Calu3 (cell line): ENCODE measurements around the gene CCR7. TPM values are rescaled to one million over a fixed set of nuclear protein-coding genes. Genes with fewer than 3 reads are reported as not detected.

Source experiments
- BruUV-seq: library from RNA; stranded (reverse); fragments of 400-500 nt; replicated peaks from 2 replicates; lab custom pipeline; 2021; lab: Mats Ljungman, UMichigan
- CTCF ChIA-PET: fragments of 300-600 bp; sonication (Branson Sonifier 250); formaldehyde crosslinking; loops from one replicate; lab custom pipeline; 2022; ENCODE audit warnings: antibody characterized with exemption; lab: Charles Lee
- DNase-seq: peaks from one replicate; pipeline ENCODE4 v3.0.0; 2022
- H3K27ac Mint-ChIP-seq: one replicate; pipeline ENCODE4 v1.8.0; 2022; ENCODE audit warnings: mixed read lengths; ENCODE audit not compliant: unreplicated experiment
- H3K27me3 Mint-ChIP-seq: one replicate; pipeline ENCODE4 v1.8.0; 2022; ENCODE audit warnings: mixed read lengths; ENCODE audit not compliant: unreplicated experiment
- H3K36me3 Mint-ChIP-seq: one replicate; pipeline ENCODE4 v1.8.0; 2022; ENCODE audit warnings: mild to moderate bottlenecking, moderate library complexity, mixed read lengths; ENCODE audit not compliant: insufficient read depth, unreplicated experiment
- H3K4me1 Mint-ChIP-seq: one replicate; pipeline ENCODE4 v1.8.0; 2022; ENCODE audit warnings: mild to moderate bottlenecking, low read depth, mixed read lengths; ENCODE audit not compliant: unreplicated experiment
- H3K4me3 Mint-ChIP-seq: one replicate; pipeline ENCODE4 v1.8.0; 2022; ENCODE audit warnings: mild to moderate bottlenecking, low read depth, moderate library complexity, mixed read lengths; ENCODE audit not compliant: unreplicated experiment
- H3K9me3 Mint-ChIP-seq: one replicate; pipeline ENCODE4 v1.8.0; 2022; ENCODE audit warnings: low read depth, mixed read lengths; ENCODE audit not compliant: unreplicated experiment
- CTCF ChIP-seq: fragments of 200-600 bp; IDR thresholded peaks from one replicate; pipeline ENCODE4 v1.8.0; 2022; ENCODE audit warnings: antibody characterized with exemption; ENCODE audit not compliant: unreplicated experiment
- intact Hi-C: fragments of 100-400 bp; cut with micrococcal nuclease; formaldehyde crosslinking; loops from one replicate; pipeline ENCODE4 v1.10.0; 2022; ENCODE audit not compliant: unreplicated experiment
- total RNA-seq: library from RNA; stranded (reverse); gene quantifications from 2 replicates; pipeline ENCODE4 v1.2.3, GENCODE V29; 2022

CCR7 gene
- total RNA-seq, 1 experiment from 2014 or later, result not detected

GRCh38 chr17:40607641-40608040 lies 42.4 kb upstream of the CCR7 start:
- Mint-ChIP-seq H3K27ac (no peak overlapping the region), H3K27me3 (peaks cover 90% of the 10 kb centered on the region), H3K36me3 (no peaks in the 10 kb centered on the region), H3K9me3 (no peaks in the 10 kb centered on the region), H3K4me1 (no peaks in the 10 kb centered on the region), H3K4me3 (no peak overlapping the region)
- CTCF ChIA-PET, result interaction anchor here (0.8 to 6.3 kb wide), 4 partner anchors 7 to 48 kb away, joined by 3 to 69 read pairs (median 24); no protein-coding TSS in a partner anchor
- intact Hi-C loops, result no loop called here
- DNase-seq, result no peak
- BruUV-seq, result no TSS peak
- TF ChIP-seq CTCF, result no peak

- no peaks in the 10 kb centered on the region for H3K4me1 Mint-ChIP-seq
- H3K9me3 Mint-ChIP-seq, result no peaks in the 10 kb centered on the region
- H3K4me3 Mint-ChIP-seq, result no peak overlapping the region
- H3K36me3 Mint-ChIP-seq, result no peaks in the 10 kb centered on the region
- no peak overlapping the region for H3K27ac Mint-ChIP-seq
- BruUV-seq, result no TSS peak
- CTCF ChIA-PET, result interaction anchor here (0.6 to 6.3 kb wide), 4 partner anchors 8 to 466 kb away, joined by 5 to 69 read pairs (median 27); partner anchors contain the start of gene CASC3
- intact Hi-C loops, result no loop called here
- DNase-seq, result no peak
- peaks cover 81% of the 10 kb centered on the region for H3K27me3 Mint-ChIP-seq
- TF ChIP-seq CTCF, result no peak
These were observed 41.5 kb upstream of the CCR7 start for GRCh38 chr17:40606548-40607353.

GRCh38 chr17:40605306-40605705 lies 40.0 kb upstream of the CCR7 start:
- no TSS peak for BruUV-seq
- H3K36me3 Mint-ChIP-seq, result no peaks in the 10 kb centered on the region
- peaks cover 9% of the 10 kb centered on the region for H3K4me1 Mint-ChIP-seq
- no peaks in the 10 kb centered on the region for H3K9me3 Mint-ChIP-seq
- TF ChIP-seq CTCF, result no peak
- peaks cover 67% of the 10 kb centered on the region for H3K27me3 Mint-ChIP-seq
- no peak for DNase-seq
- CTCF ChIA-PET, result interaction anchor here (0.5 to 6.3 kb wide), 12 partner anchors 10 to 875 kb away, joined by 3 to 69 read pairs (median 4); no protein-coding TSS in a partner anchor
- H3K4me3 Mint-ChIP-seq, result no peak overlapping the region
- intact Hi-C loops, result no loop called here
- H3K27ac Mint-ChIP-seq, result no peak overlapping the region

- Mint-ChIP-seq H3K4me1 (peaks cover 10% of the 10 kb centered on the region), H3K36me3 (no peaks in the 10 kb centered on the region), H3K4me3 (no peak overlapping the region), H3K9me3 (no peaks in the 10 kb centered on the region), H3K27ac (no peak overlapping the region), H3K27me3 (peaks cover 59% of the 10 kb centered on the region)
- CTCF ChIA-PET, result interaction anchor here (0.5 to 6.3 kb wide), 18 partner anchors 10 to 1551 kb away, joined by 3 to 69 read pairs (median 3); no protein-coding TSS in a partner anchor
- no TSS peak for BruUV-seq
- no peak for DNase-seq
- TF ChIP-seq CTCF, result no peak
- intact Hi-C loops, result no loop called here
These were observed 39.2 kb upstream of the CCR7 start for GRCh38 chr17:40604327-40605080.
